Activated B cell treated with CpG ODN at 0.5 μM for 24 hours (primary cell): ENCODE results near the gene NOX5. TPM values are rescaled to one million over a fixed set of nuclear protein-coding genes. Genes with fewer than 3 reads are reported as not detected.

Source experiments
- ATAC-seq: fragments of 200-7000 bp; cut with Tn5 transposase; one replicate; pipeline ENCODE4 v1.10.0; 2021; ENCODE audit warnings: low read depth, mild to moderate bottlenecking, moderate library complexity
- CTCF ChIA-PET: fragments of 350-600 bp; sonication (Branson Sonifier 250); formaldehyde crosslinking; loops from one replicate; lab custom pipeline; 2021; ENCODE audit warnings: antibody characterized with exemption; lab: Charles Lee
- POLR2A ChIA-PET: fragments of 350-600 bp; sonication (Branson Sonifier 250); formaldehyde crosslinking; loops from one replicate; lab custom pipeline; 2021; ENCODE audit warnings: antibody characterized with exemption; lab: Charles Lee
- DNase-seq: peaks from one replicate; pipeline ENCODE4 v3.0.0; 2022
- H3K27ac Mint-ChIP-seq: one replicate; pipeline ENCODE4 v1.8.0; 2020; ENCODE audit warnings: mixed read lengths
- H3K27me3 Mint-ChIP-seq: one replicate; pipeline ENCODE4 v1.8.0; 2021; ENCODE audit warnings: mixed read lengths
- H3K36me3 Mint-ChIP-seq: one replicate; pipeline ENCODE4 v1.8.0; 2021; ENCODE audit warnings: low read depth, mixed read lengths
- H3K4me1 Mint-ChIP-seq: one replicate; pipeline ENCODE4 v1.8.0; 2021; ENCODE audit warnings: mixed read lengths
- H3K4me3 Mint-ChIP-seq: one replicate; pipeline ENCODE4 v1.8.0; 2020; ENCODE audit warnings: mild to moderate bottlenecking, mixed read lengths
- H3K9me3 Mint-ChIP-seq: one replicate; pipeline ENCODE4 v1.8.0; 2020; ENCODE audit warnings: mixed read lengths
- CTCF ChIP-seq: fragments of 200-600 bp; IDR thresholded peaks from one replicate; pipeline ENCODE4 v1.8.0; 2022; ENCODE audit warnings: antibody characterized with exemption, mild to moderate bottlenecking
- intact Hi-C: fragments of 100-400 bp; cut with micrococcal nuclease; formaldehyde crosslinking; loops from one replicate; pipeline ENCODE4 v1.15.1; 2024
- total RNA-seq: library from RNA; stranded (reverse); gene quantifications from 2 replicates; pipeline ENCODE4 v1.2.3, GENCODE V29; 2022

Gene NOX5
- total RNA-seq, 1 donor from 2014 or later, result 0.09 TPM

- no peak overlapping the region for H3K4me3 Mint-ChIP-seq
- TF ChIP-seq CTCF, result no peak
- DNase-seq (no peak), ATAC-seq (no peak)
- no peak overlapping the region for H3K27ac Mint-ChIP-seq
- H3K36me3 Mint-ChIP-seq, result no peaks in the 10 kb centered on the region
- no peaks in the 10 kb centered on the region for H3K9me3 Mint-ChIP-seq
- peaks cover 6% of the 10 kb centered on the region for H3K4me1 Mint-ChIP-seq
- ChIA-PET POLR2A (no interaction called here), CTCF (no interaction called here)
- intact Hi-C loops, result no loop called here
- H3K27me3 Mint-ChIP-seq, result peaks cover 24% of the 10 kb centered on the region
Observed at GRCh38 chr15:69027976-69028518, 13.6 kb downstream of the NOX5 start.

- no peaks in the 10 kb centered on the region for H3K9me3 Mint-ChIP-seq
- ATAC-seq, result no peak
- H3K36me3 Mint-ChIP-seq, result no peaks in the 10 kb centered on the region
- H3K27ac Mint-ChIP-seq, result no peak overlapping the region
- H3K4me3 Mint-ChIP-seq, result peak overlapping the region; percentile 24
- POLR2A ChIA-PET, result no interaction called here
- H3K4me1 Mint-ChIP-seq, result peaks cover 4% of the 10 kb centered on the region
- CTCF ChIA-PET, result interaction anchor here (1.1 kb wide), 1 partner anchor 235 kb away, joined by 3 read pairs; no protein-coding TSS in a partner anchor
- no peak for DNase-seq
- intact Hi-C loops, result no loop called here
- no peak for TF ChIP-seq CTCF
- peaks cover 33% of the 10 kb centered on the region for H3K27me3 Mint-ChIP-seq
Observed at GRCh38 chr15:69031013-69032001, 16.8 kb downstream of the NOX5 start.

- Mint-ChIP-seq H3K9me3 (no peaks in the 10 kb centered on the region), H3K27me3 (peaks cover 36% of the 10 kb centered on the region), H3K4me1 (peaks cover 4% of the 10 kb centered on the region), H3K27ac (no peak overlapping the region), H3K36me3 (no peaks in the 10 kb centered on the region), H3K4me3 (peak overlapping the region; percentile 24)
- ChIA-PET CTCF (interaction anchor here (1.1 kb wide), 1 partner anchor 235 kb away, joined by 3 read pairs; no protein-coding TSS in a partner anchor), POLR2A (no interaction called here)
- intact Hi-C loops, result no loop called here
- no peak for ATAC-seq
- DNase-seq, result no peak
- TF ChIP-seq CTCF, result no peak
Observed at GRCh38 chr15:69032031-69032430, 17.5 kb downstream of the NOX5 start.

- intact Hi-C loops, result no loop called here
- Mint-ChIP-seq H3K9me3 (no peaks in the 10 kb centered on the region), H3K4me3 (no peak overlapping the region), H3K36me3 (no peaks in the 10 kb centered on the region), H3K27me3 (peaks cover 42% of the 10 kb centered on the region), H3K4me1 (peaks cover 4% of the 10 kb centered on the region), H3K27ac (no peak overlapping the region)
- ChIA-PET POLR2A (no interaction called here), CTCF (no interaction called here)
- no peak for DNase-seq
- ATAC-seq, result no peak
- no peak for TF ChIP-seq CTCF
Observed at GRCh38 chr15:69032703-69033373, 18.3 kb downstream of the NOX5 start.

GRCh38 chr15:69034352-69034751 lies 19.9 kb downstream of the NOX5 start:
- H3K4me3 Mint-ChIP-seq, result no peak overlapping the region
- ChIA-PET CTCF (no interaction called here), POLR2A (no interaction called here)
- no peak overlapping the region for H3K27ac Mint-ChIP-seq
- no peaks in the 10 kb centered on the region for H3K36me3 Mint-ChIP-seq
- peaks cover 39% of the 10 kb centered on the region for H3K27me3 Mint-ChIP-seq
- ATAC-seq (no peak), DNase-seq (no peak)
- H3K4me1 Mint-ChIP-seq, result peaks cover 4% of the 10 kb centered on the region
- no peaks in the 10 kb centered on the region for H3K9me3 Mint-ChIP-seq
- intact Hi-C loops, result no loop called here
- no peak for TF ChIP-seq CTCF
